GM23248 (cell line): Measurements from ENCODE around the gene CGNL1.

Experiments used
- EZH2 ChIP-seq: fragments of 200-600 bp; sonication (generic); IDR thresholded peaks from 2 replicates; pipeline ENCODE4 v1.6.1; 2018; ENCODE audit warnings: antibody characterized with exemption, mild to moderate bottlenecking; ENCODE audit not compliant: insufficient read depth, poor library complexity, severe bottlenecking
- EZH2phosphoT487 ChIP-seq: fragments of 200-600 bp; sonication (generic); IDR thresholded peaks from 2 replicates; pipeline ENCODE4 v1.6.1; 2018; ENCODE audit warnings: antibody characterized with exemption, moderate library complexity, mild to moderate bottlenecking, low read depth; ENCODE audit not compliant: insufficient read depth

GRCh38 chr15:57503051-57503702 is 126.9 kb downstream of the CGNL1 start:
- TF ChIP-seq EZH2, result no peak
- no peak for TF ChIP-seq EZH2phosphoT487
